ENCODE data around the gene ACSF2.

DNA sequence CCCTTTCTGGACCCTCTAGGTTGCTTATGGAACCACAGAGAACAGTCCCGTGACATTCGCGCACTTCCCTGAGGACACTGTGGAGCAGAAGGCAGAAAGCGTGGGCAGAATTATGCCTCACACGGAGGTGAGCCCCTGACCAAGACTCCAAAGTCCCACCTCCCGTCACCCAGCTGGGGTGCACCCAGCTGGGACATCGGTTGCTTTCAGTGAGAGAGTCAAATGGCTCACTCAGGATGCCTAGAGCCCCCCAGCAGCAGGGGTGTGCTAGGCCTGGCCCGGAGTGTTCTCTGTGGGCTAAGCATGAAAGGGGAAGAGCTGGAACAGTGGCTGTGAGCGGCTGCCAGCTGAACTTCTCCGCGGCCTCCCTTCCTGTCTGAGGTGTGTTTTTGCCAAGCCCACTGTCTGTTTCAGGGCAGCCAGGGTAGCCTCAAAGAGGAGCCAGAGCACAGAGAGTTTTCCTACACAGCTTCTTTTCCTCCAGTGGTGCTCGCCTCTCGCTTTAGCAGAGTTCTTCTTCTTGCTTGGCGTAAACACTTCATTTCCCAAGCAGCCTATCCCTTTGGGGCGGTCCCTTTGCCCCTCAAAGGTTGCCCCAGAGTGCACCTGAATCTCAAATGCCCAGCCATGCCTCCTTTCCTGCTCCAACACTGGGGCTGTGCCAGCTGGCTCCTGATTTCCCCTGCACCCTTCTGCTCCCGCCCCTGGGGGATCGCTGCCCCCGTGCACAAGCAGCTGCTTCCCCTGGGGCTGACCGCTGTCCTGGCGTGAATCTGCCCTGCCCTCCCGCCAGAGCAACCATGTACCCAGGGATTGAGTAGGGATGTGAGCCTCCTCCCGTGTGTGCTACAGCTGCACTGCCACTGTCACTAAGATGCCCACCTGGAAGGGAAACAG is 45.2 kb downstream of the ACSF2 start:
- no peak for TF ChIP-seq CTCF (IDR thresholded peaks at IDR 0.05)
- TF ChIP-seq POLR2A (IDR thresholded peaks at IDR 0.05), result no peak
